Thyroid gland (tissue), 4 donors: ENCODE measurements around the gene ZNF672. TPM values are rescaled to one million over a fixed set of nuclear protein-coding genes. Genes with fewer than 3 reads are reported as not detected.
"Not testable (repeated sequence)": the region's sequence is repeated elsewhere in the genome, so short reads cannot be mapped to it uniquely, and the experiment has no call there.

Source experiments
- DNase-seq, 2 donors: peaks; one replicate each; pipeline ENCODE4 v3.0.0-alpha.2; 2019
- H3K27ac ChIP-seq, 3 donors: fragments of 200-600 bp; sonication (generic); 1 replicate in 2 of 3; 2 replicates in 1 of 3; pipeline ENCODE4 v1.5.1; 2016 to 2019; ENCODE audit warnings: mild to moderate bottlenecking in 1 of 3, moderate library complexity in 1 of 3
- H3K27me3 ChIP-seq: fragments of 200-600 bp; sonication (generic); one replicate; pipeline ENCODE4 v1.5.1; 2019
- H3K36me3 ChIP-seq, 2 donors: fragments of 200-600 bp; sonication (generic); one replicate each; pipeline ENCODE4 v1.5.1; 2016 to 2019
- H3K4me1 ChIP-seq, 2 donors: fragments of 200-600 bp; sonication (generic); one replicate each; pipeline ENCODE4 v1.5.1; 2017 to 2019
- H3K4me3 ChIP-seq, 3 donors: fragments of 200-600 bp; sonication (generic); replicated peaks in 1 of 3; 1 replicate in 2 of 3; 2 replicates in 1 of 3; pipeline ENCODE4 v1.5.1; 2016; ENCODE audit warnings: mild to moderate bottlenecking in 1 of 3
- H3K9me3 ChIP-seq: fragments of 200-600 bp; sonication (generic); one replicate; pipeline ENCODE4 v1.5.1; 2017
- CTCF ChIP-seq, 6 experiments: fragments of 200-600 bp in 3 of 6; fragments of 450-650 bp in 3 of 6; sonication (generic) in 3 of 6; IDR thresholded peaks; one replicate each; pipeline ENCODE4 v1.5.1; 2016 to 2019; ENCODE audit warnings: antibody characterized with exemption in 6 of 6, mild to moderate bottlenecking in 2 of 6, inconsistent platforms in 1 of 6, moderate library complexity in 1 of 6
- POLR2A ChIP-seq, 2 donors: fragments of 450-650 bp; IDR thresholded peaks; one replicate each; pipeline ENCODE4 v1.6.1; 2017; ENCODE audit warnings: antibody characterized with exemption in 2 of 2, mild to moderate bottlenecking in 2 of 2, moderate library complexity in 1 of 2
- WGBS, 2 donors: methylation state at CpG; one replicate each; pipeline ENCODE4 v1.1.5; 2017; 5-methylcytosine and 5-hydroxymethylcytosine counted together
- intact Hi-C: fragments of 100-400 bp; cut with DNase I; formaldehyde crosslinking; loops from one replicate; pipeline ENCODE4 v1.15.1; 2023
- total RNA-seq, 4 donors: library from RNA; depleted of rRNA; stranded (reverse); fragments of >200 nt; gene quantifications; one replicate each; pipeline ENCODE4 v1.2.3, GENCODE V29; 2016

Gene ZNF672
- total RNA-seq, 4 donors from 2014 or later, result 43.5 to 82.2 (median 53.7) TPM

GRCh38 chr1:248885646-248886045, 47.6 kb downstream of the ZNF672 start:
- no peak overlapping the region for H3K27ac ChIP-seq
- intact Hi-C loops, result no loop called here
- no peak overlapping the region for H3K4me3 ChIP-seq
- no peaks in the 10 kb centered on the region for H3K4me1 ChIP-seq
- H3K36me3 ChIP-seq, result no peaks in the 10 kb centered on the region
- no peak for TF ChIP-seq POLR2A (IDR thresholded peaks at IDR 0.05)
- no peak for TF ChIP-seq CTCF (IDR thresholded peaks at IDR 0.05)
- no peaks in the 10 kb centered on the region for H3K9me3 ChIP-seq
- DNase-seq, result no peak
- 82 to 88% methylated on average over 1 of the region's 1 CpG for WGBS, 2 donors
- H3K27me3 ChIP-seq, result no peaks in the 10 kb centered on the region

GRCh38 chr1:248886237-248886895, 48.3 kb downstream of the ZNF672 start:
- intact Hi-C loops, result no loop called here
- H3K4me1 ChIP-seq, result no peaks in the 10 kb centered on the region
- H3K36me3 ChIP-seq, result no peaks in the 10 kb centered on the region
- H3K9me3 ChIP-seq, result no peaks in the 10 kb centered on the region
- H3K4me3 ChIP-seq, result no peak overlapping the region
- TF ChIP-seq POLR2A (IDR thresholded peaks at IDR 0.05) (no peak), CTCF (IDR thresholded peaks at IDR 0.05) (no peak)
- no peak for DNase-seq
- 5 to 10% methylated on average over 1 of the region's 1 CpG for WGBS, 2 donors
- no peaks in the 10 kb centered on the region for H3K27me3 ChIP-seq
- no peak overlapping the region for H3K27ac ChIP-seq

- H3K36me3 ChIP-seq, H3K9me3 ChIP-seq, DNase-seq, H3K4me3 ChIP-seq, H3K27me3 ChIP-seq, H3K4me1 ChIP-seq, intact Hi-C loops, H3K27ac ChIP-seq: not testable (repeated sequence)
- 83 to 90% methylated on average over 10 of the region's 10 CpGs for WGBS, 2 donors
Observed at GRCh38 chr1:248889914-248890243, 51.9 kb downstream of the ZNF672 start.

GRCh38 chr1:248890549-248891498, 52.8 kb downstream of the ZNF672 start:
- H3K27ac ChIP-seq, result no peak overlapping the region
- H3K4me1 ChIP-seq, result no peaks in the 10 kb centered on the region
- no peak for TF ChIP-seq CTCF (IDR thresholded peaks at IDR 0.05)
- no peak for TF ChIP-seq POLR2A (IDR thresholded peaks at IDR 0.05)
- H3K4me3 ChIP-seq, result no peak overlapping the region
- intact Hi-C loops, result no loop called here
- 90 to 93% methylated on average over 9 of the region's 9 CpGs for WGBS, 2 donors
- H3K9me3 ChIP-seq, result no peaks in the 10 kb centered on the region
- H3K36me3 ChIP-seq, result no peaks in the 10 kb centered on the region
- no peaks in the 10 kb centered on the region for H3K27me3 ChIP-seq
- DNase-seq, result no peak

- Histone ChIP-seq H3K9me3 (no peaks in the 10 kb centered on the region), H3K4me3 (no peak overlapping the region)
- intact Hi-C loops, result no loop called here
Observed at GRCh38 chr1:248891758-248892157, 53.7 kb downstream of the ZNF672 start.

More at GRCh38 chr1:248891758-248892157, 53.7 kb downstream of the ZNF672 start:
- DNase-seq, result no peak
- WGBS, 2 donors, result 89% methylated on average over 2 of the region's 2 CpGs
- Histone ChIP-seq H3K27ac (no peak overlapping the region), H3K4me1 (no peaks in the 10 kb centered on the region), H3K36me3 (no peaks in the 10 kb centered on the region), H3K27me3 (no peaks in the 10 kb centered on the region)
- TF ChIP-seq CTCF (IDR thresholded peaks at IDR 0.05) (no peak), POLR2A (IDR thresholded peaks at IDR 0.05) (no peak)
